Measurements from ENCODE around the gene DNM2.

Gene DNM2

GRCh38 chr19:10701955-10702525 lies 15.8 kb upstream of the DNM2 start:
- ChIA-PET CTCF (interaction anchor here (0.6 to 10.6 kb wide), 8 partner anchors 16 to 284 kb away, joined by 3 to 165 read pairs (median 8); partner anchors contain the start of gene DNM2), POLR2A (interaction anchor here (0.6 to 2.4 kb wide), 6 partner anchors 16 to 121 kb away, joined by 3 to 14 read pairs (median 3); partner anchors contain the start of gene DNM2)
- peaks cover 4 to 6% of the 10 kb centered on the region in 2 experiments; a peak in 2 of 3 replicates for H3K36me3 ChIP-seq (ENCODE audit: control insufficient read depth in 2 of 2, insufficient read depth in 1 of 2, low read length in 2 of 2)
- no peaks in the 10 kb centered on the region for H3K9me3 ChIP-seq (ENCODE audit: control insufficient read depth, insufficient read depth, low read depth, low read length)
- 0 out of 2 replicates have a peak, but pooled peaks cover 3% of the 10 kb centered on the region for H3K4me1 ChIP-seq (ENCODE audit: control insufficient read depth, insufficient read depth, low read length)
- H3K27ac ChIP-seq (ENCODE audit: extremely low read depth, low read depth, low read length): peak overlapping the region; percentile 42; the same call in 1 of the 2 replicates
- peak overlapping the region; percentile 89 for H3K4me3 ChIP-seq (ENCODE audit: low read depth, low read length)
- TF ChIP-seq ZNF707 (tag by site-specific recombination; IDR thresholded peaks at IDR 0.05) (no peak), PRDM2 (tag by site-specific recombination; IDR thresholded peaks at IDR 0.05; ENCODE audit: borderline replicate concordance) (no peak), ZNF704 (tag by site-specific recombination; IDR thresholded peaks at IDR 0.05) (no peak), ZNF580 (tag by site-specific recombination; IDR thresholded peaks at IDR 0.05) (no peak), HOXA7 (CRISPR knock-in tag; IDR thresholded peaks at IDR 0.05; ENCODE audit: borderline replicate concordance) (no peak), ZNF138 (tag by site-specific recombination; IDR thresholded peaks at IDR 0.05; ENCODE audit: borderline replicate concordance) (no peak), ZNF223 (tag by site-specific recombination; IDR thresholded peaks at IDR 0.05) (no peak), ZNF416 (tag by site-specific recombination; IDR thresholded peaks at IDR 0.05) (no peak), ZNF660 (tag by site-specific recombination; IDR thresholded peaks at IDR 0.05) (0 out of 2 replicates have a peak, but pooled peaks have one; percentile 8), ZBTB20 (tag by site-specific recombination; IDR thresholded peaks at IDR 0.05) (peak; percentile 57; the same call in 1 of the 2 replicates), ZNF175 (tag by site-specific recombination; IDR thresholded peaks at IDR 0.05) (no peak), ZNF76 (tag by site-specific recombination; IDR thresholded peaks at IDR 0.05; ENCODE audit: borderline replicate concordance, low read depth) (peak; percentile 25; the same call in 1 of the 2 replicates), ZNF2 (tag by site-specific recombination; IDR thresholded peaks at IDR 0.05) (no peak), ZSCAN4 (tag by site-specific recombination; IDR thresholded peaks at IDR 0.05) (no peak), ZNF10 (tag by site-specific recombination; IDR thresholded peaks at IDR 0.05) (0 out of 2 replicates have a peak, but pooled peaks have one; percentile 12), PATZ1 (tag by site-specific recombination; IDR thresholded peaks at IDR 0.05) (peak; percentile 15), ZNF341 (tag by site-specific recombination; IDR thresholded peaks at IDR 0.05; ENCODE audit: low read depth) (peak; percentile 67; the same call in 1 of the 2 replicates), ZNF398 (tag by site-specific recombination; IDR thresholded peaks at IDR 0.05) (peak; percentile 42), ZNF654 (tag by site-specific recombination; IDR thresholded peaks at IDR 0.05; ENCODE audit: low read depth) (peak; percentile 29; the same call in 1 of the 2 replicates), ZSCAN18 (tag by site-specific recombination; IDR thresholded peaks at IDR 0.05) (no peak), ZNF24 (tag by site-specific recombination; IDR thresholded peaks at IDR 0.05) (no peak), ZNF677 (tag by site-specific recombination; IDR thresholded peaks at IDR 0.05) (no peak), ZNF366 (tag by site-specific recombination; conservative IDR thresholded peaks at IDR 0.05) (no peak)
